H1 (cell line): ENCODE data around the gene ALAS1. TPM values are rescaled to one million over a fixed set of nuclear protein-coding genes. Genes with fewer than 3 reads are reported as not detected.

Experiments
- CTBP2 ChIP-seq: IDR thresholded peaks from 2 replicates; pipeline ENCODE4 v1.7.0; 2011; ENCODE audit warnings: borderline replicate concordance, mild to moderate bottlenecking, moderate library complexity, mixed read lengths, low read length; ENCODE audit not compliant: insufficient read depth, insufficient read length
- E2F6 ChIP-seq: IDR thresholded peaks from 2 replicates; pipeline ENCODE4 v1.6.1; 2012; ENCODE audit warnings: inconsistent platforms
- EGR1 ChIP-seq: IDR thresholded peaks from 2 replicates; pipeline ENCODE4 v1.6.1; 2011; ENCODE audit warnings: low read depth, low read length, borderline replicate concordance
- HDAC6 ChIP-seq: IDR thresholded peaks from one replicate; pipeline ENCODE4 v1.7.1; 2012; ENCODE audit warnings: low read depth, mild to moderate bottlenecking, inconsistent platforms, low read length, moderate library complexity
- KDM1A ChIP-seq: fragments of 200-600, 300-600 bp; sonication (generic); IDR thresholded peaks from 2 replicates; pipeline ENCODE4 v1.7.1; 2016; ENCODE audit warnings: mild to moderate bottlenecking, low read length, borderline replicate concordance
- KDM4A ChIP-seq: IDR thresholded peaks from one replicate; pipeline ENCODE4 v1.7.1; 2012; ENCODE audit warnings: low read depth, mild to moderate bottlenecking, moderate library complexity, low read length, inconsistent platforms; ENCODE audit not compliant: severe bottlenecking
- MAFK ChIP-seq: IDR thresholded peaks from 2 replicates; pipeline ENCODE4 v1.6.1; 2012; ENCODE audit warnings: low read depth, mild to moderate bottlenecking, improper control_type of control experiment, low read length
- MAX ChIP-seq: IDR thresholded peaks from 2 replicates; pipeline ENCODE4 v1.6.1; 2012; ENCODE audit warnings: inconsistent platforms
- PHF8 ChIP-seq: fragments of 200-600 bp; sonication (generic); conservative IDR thresholded peaks from 2 replicates; pipeline ENCODE4 v1.7.1; 2012; ENCODE audit warnings: low read depth, mild to moderate bottlenecking, inconsistent platforms, low read length, moderate library complexity
- POLR2A ChIP-seq, 2 experiments: IDR thresholded peaks; 1 replicate in 1 of 2; 2 replicates in 1 of 2; pipeline ENCODE4 v1.6.1; 2011; ENCODE audit warnings: low read depth in 2 of 2, low read length in 2 of 2, mild to moderate bottlenecking in 2 of 2; ENCODE audit errors: control extremely low read depth in 1 of 2
- POLR2AphosphoS5 ChIP-seq: IDR thresholded peaks from 2 replicates; pipeline ENCODE4 v1.6.1; 2011; ENCODE audit warnings: low read depth, low read length
- SAP30 ChIP-seq: fragments of 300-600 bp; sonication (generic); IDR thresholded peaks from 2 replicates; pipeline ENCODE4 v1.7.1; 2012; ENCODE audit warnings: low read length, moderate library complexity, mild to moderate bottlenecking, inconsistent platforms; ENCODE audit not compliant: insufficient read depth, insufficient replicate concordance
- SIN3A ChIP-seq, 2 experiments: IDR thresholded peaks in 1 of 2; conservative IDR thresholded peaks in 1 of 2; 2 replicates each; pipeline ENCODE4 v1.6.1; 2011 to 2012; ENCODE audit warnings: low read length in 2 of 2, improper control_type of control experiment in 1 of 2, low read depth in 1 of 2, mild to moderate bottlenecking in 1 of 2
- SIRT6 ChIP-seq: IDR thresholded peaks from one replicate; pipeline ENCODE4 v1.7.1; 2012; ENCODE audit warnings: low read length, inconsistent platforms
- TAF1 ChIP-seq: IDR thresholded peaks from 2 replicates; pipeline ENCODE4 v1.6.1; 2011; ENCODE audit warnings: mild to moderate bottlenecking, low read depth, low read length
- TAF7 ChIP-seq: optimal IDR thresholded peaks from 2 replicates; pipeline ENCODE3; 2011; ENCODE audit warnings: low read depth, mild to moderate bottlenecking, inconsistent platforms, low read length, moderate library complexity, borderline replicate concordance
- TEAD4 ChIP-seq: IDR thresholded peaks from 2 replicates; pipeline ENCODE4 v1.6.1; 2012; ENCODE audit warnings: low read depth, low read length, inconsistent platforms, mixed read lengths
- USF2 ChIP-seq: IDR thresholded peaks from 2 replicates; pipeline ENCODE4 v1.6.1; 2011; ENCODE audit warnings: low read length, improper control_type of control experiment
- YY1 ChIP-seq: IDR thresholded peaks from 2 replicates; pipeline ENCODE4 v1.6.1; 2011; ENCODE audit warnings: low read depth, mild to moderate bottlenecking, low read length
- ZNF274 ChIP-seq: IDR thresholded peaks from 2 replicates; pipeline ENCODE4 v1.7.0; 2012; ENCODE audit warnings: low read length, borderline replicate concordance; ENCODE audit errors: extremely low read depth
- polyA plus RNA-seq, 7 experiments: library from polyadenylated mRNA; depleted of rRNA in 3 of 7; stranded (reverse) in 5 of 7; unstranded in 2 of 7; fragments of >200 nt in 5 of 7; fragments of 200-250 nt in 2 of 7; gene quantifications; 1 replicate in 5 of 7; 2 replicates in 1 of 7; 4 replicates in 1 of 7; pipeline versions ENCODE4 v1.2.1 to v1.2.3, GENCODE V29; 2011 to 2013; ENCODE audit warnings: missing spikeins in 2 of 7, mixed read lengths in 2 of 7
- total RNA-seq: library from RNA; stranded (reverse); fragmentation: NEBNext Ultra II Directional; extraction: Animal tissue kit (Norgen Biotek cat#: 25700); gene quantifications from 2 replicates; pipeline ENCODE4 v1.2.1, GENCODE V29; 2021

ALAS1 gene
- total and polyA plus RNA-seq, 2 of the 8 experiments (the other 6 are each of a cell fraction or from before 2014, with no cell fraction given): 45.9 to 84.4 TPM

- peak; percentile 17 for TF ChIP-seq TAF7
- TF ChIP-seq TEAD4: peak; percentile 98
- peak; percentile 8; the same call in 1 of the 2 replicates for TF ChIP-seq MAFK
- TF ChIP-seq SIRT6: no peak
- TF ChIP-seq USF2: peak; percentile 59; the same call in 1 of the 2 replicates
- TF ChIP-seq HDAC6: no peak
- no peak for TF ChIP-seq ZNF274
- TF ChIP-seq YY1: peak; percentile 87
- TF ChIP-seq PHF8: peak; percentile 66
- TF ChIP-seq CTBP2: no peak
- TF ChIP-seq KDM1A: no peak
- TF ChIP-seq POLR2AphosphoS5: peak; percentile 72
- TF ChIP-seq EGR1: peak; percentile 98
- peak; percentile 65; the same call in 1 of the 2 replicates for TF ChIP-seq E2F6
- TF ChIP-seq SAP30: peak; percentile 91
- peak in 1 of 2 experiments; percentile 62; a peak in 2 of 3 replicates for TF ChIP-seq POLR2A (IDR thresholded peaks at IDR 0.05; ENCODE audit: control extremely low read depth in 1 of 2, low read depth in 2 of 2, low read length in 2 of 2)
- TF ChIP-seq MAX: peak; percentile 90
- TF ChIP-seq SIN3A (conservative IDR thresholded peaks at IDR 0.05 in 1 of 2, IDR thresholded peaks at IDR 0.05 in 1 of 2; ENCODE audit: low read depth in 1 of 2, low read length in 2 of 2): peak in 1 of 2 experiments; percentile 47; a peak in 1 of 4 replicates
- TF ChIP-seq KDM4A: peak; percentile 98
- TF ChIP-seq TAF1: peak; percentile 71; the same call in 1 of the 2 replicates
Observed at GRCh38 chr3:52154135-52155094, 43.5 kb upstream of the ALAS1 start, which contains the start of gene POC1A (continued).
